Raji (cell line): ENCODE results near the gene FHOD3.

Experiments used
- POLR2A ChIP-seq: IDR thresholded peaks from 2 replicates; pipeline ENCODE4 v1.6.1; 2011; ENCODE audit warnings: low read depth, low read length, control low read depth; ENCODE audit not compliant: insufficient read depth

The FHOD3 gene

DNA sequence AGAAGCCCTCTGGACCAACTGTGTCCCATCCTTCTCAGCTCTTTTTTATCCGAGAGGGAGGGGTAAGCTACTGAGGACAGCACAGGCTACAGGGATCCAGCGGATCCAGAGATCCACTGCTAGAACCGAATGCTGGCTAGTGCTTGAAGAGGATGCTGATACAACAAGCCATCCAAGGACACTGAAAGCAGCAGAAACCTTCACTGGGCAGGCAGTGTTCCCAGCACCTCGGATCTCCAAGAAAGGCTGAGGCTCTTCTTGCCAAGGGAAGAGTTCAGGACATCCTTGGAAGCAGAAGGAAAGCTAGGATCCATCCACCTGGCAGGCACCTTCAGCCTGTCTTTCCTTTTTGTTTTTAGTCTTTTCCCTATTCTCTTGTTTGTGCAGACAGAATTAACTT lies 13.2 kb upstream of the FHOD3 start:
- TF ChIP-seq POLR2A = no peak

DNA sequence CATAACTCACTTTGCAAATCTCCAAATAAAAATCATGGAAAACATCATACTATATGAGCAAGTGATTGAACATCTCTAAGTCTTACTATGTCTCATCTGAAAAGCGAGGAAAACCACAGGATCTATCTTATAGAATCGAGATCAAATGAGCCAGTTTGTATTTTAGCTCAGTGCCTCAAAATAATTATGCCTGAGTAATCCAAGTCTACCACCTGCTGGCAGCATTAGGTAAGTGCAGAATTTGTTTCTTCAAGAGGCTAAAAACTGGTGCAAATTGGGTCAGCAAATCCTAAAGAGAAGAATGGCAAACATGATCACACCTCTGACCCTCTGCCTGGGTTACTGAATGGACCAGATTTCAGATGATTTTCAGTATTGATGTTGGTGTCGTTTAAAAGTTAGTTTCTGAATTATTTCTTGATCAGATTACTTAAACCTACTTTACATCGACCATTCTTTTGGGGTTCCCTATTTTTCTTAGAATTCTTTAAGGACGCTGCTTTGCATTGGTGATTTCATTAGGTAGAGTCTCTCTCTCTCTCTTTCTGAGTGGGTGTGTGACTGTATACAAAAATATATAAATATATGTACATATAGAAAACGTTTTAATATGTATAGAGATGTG lies 12.7 kb upstream of the FHOD3 start:
- no peak for TF ChIP-seq POLR2A

DNA sequence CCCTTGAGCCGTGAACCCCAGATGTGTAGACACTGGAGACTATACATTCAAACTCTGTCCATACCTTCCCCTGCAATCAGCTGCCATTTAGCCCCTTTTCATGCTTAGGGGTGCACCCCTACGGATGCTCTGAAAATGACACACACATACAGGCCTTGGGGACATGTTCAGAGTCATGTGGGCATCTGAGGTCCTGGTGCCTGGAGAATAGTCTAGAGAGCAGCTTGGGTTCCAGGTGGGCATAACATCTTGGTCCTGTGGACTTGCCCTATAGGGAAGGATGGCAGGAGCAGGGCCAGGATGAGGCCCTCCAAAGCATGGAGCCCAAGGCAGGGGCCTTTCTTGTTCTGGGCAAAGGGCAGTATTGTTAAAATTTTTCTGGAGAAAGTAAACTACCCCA lies 9.9 kb upstream of the FHOD3 start:
- no peak for TF ChIP-seq POLR2A

DNA sequence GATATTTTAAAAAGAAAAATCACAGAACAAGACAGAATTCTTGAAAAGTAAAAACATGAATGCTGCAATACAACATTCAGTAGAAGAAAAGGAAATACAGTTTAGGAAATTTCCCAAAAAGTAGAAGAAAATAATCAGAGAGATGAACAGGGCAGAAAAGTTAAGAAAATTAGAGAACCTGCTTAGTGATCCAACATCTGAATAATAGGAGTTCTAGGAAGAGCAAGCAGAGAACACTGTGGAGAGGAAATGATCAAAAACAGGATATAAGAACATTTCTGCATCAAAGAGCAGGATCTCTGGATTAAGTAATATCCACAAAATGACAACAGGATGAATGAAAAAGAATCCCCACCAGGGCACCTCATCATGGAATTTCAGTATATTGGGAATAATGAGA lies 8.8 kb upstream of the FHOD3 start:
- TF ChIP-seq POLR2A = no peak

DNA sequence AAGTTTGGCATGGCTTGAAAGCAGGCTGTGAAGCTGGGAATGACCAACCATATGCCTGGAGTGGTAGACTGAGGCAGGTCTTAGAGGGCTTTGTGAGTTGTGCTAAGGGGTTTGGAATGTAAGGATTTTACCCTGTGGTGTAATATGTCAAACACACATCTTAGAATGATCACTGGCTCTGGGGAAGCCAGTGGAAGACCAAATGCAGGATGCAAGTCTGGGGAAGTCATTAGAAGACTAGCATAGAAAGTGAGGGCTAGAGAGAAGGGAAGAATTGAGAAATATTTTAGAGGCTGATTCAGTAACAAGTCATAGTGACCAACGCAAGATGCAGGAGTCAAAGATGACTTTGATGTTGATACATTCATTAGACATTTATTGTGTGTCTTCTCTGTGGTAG lies 3.5 kb upstream of the FHOD3 start:
- TF ChIP-seq POLR2A = no peak

DNA sequence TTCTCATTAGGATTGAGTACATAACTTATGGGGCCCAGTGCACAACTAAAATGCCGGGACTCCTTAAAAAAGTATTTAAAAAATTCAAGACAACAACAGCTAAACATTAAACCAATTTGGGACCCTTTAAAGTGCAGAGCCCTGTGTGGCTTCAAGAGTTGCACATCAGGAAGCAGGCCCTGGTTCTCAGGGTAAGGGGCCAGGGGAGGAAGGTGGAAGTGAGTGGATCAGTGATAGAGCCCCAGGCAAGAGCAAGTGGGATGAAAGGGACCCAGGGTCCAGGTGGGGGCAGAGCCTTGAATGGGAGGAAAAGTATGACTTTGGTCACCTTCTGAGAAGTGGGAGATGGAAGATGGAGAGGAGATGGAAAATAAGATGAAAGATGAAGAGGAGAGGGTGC lies 2.3 kb upstream of the FHOD3 start:
- no peak for TF ChIP-seq POLR2A

DNA sequence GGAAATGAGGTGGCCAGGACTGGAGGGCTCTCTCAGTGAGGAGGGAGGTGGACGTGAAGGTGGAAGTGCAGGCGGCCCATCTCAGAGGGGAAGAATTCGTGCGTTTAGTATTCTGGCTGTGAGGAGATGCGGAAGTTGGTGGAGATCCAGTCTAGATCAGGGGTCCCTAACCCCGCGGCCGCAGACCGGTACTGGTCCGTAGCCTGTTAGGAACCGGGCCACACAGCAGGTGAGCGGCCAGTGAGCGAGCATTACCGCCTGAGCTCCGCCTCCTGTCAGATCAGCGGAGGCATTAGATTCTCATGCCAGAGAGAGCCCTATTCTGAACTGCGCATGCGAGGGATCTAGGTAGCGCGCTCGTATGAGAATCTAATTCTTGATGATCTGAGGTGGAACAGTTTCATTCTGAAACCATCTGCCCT lies 1.6 kb upstream of the FHOD3 start:
- no peak for TF ChIP-seq POLR2A

DNA sequence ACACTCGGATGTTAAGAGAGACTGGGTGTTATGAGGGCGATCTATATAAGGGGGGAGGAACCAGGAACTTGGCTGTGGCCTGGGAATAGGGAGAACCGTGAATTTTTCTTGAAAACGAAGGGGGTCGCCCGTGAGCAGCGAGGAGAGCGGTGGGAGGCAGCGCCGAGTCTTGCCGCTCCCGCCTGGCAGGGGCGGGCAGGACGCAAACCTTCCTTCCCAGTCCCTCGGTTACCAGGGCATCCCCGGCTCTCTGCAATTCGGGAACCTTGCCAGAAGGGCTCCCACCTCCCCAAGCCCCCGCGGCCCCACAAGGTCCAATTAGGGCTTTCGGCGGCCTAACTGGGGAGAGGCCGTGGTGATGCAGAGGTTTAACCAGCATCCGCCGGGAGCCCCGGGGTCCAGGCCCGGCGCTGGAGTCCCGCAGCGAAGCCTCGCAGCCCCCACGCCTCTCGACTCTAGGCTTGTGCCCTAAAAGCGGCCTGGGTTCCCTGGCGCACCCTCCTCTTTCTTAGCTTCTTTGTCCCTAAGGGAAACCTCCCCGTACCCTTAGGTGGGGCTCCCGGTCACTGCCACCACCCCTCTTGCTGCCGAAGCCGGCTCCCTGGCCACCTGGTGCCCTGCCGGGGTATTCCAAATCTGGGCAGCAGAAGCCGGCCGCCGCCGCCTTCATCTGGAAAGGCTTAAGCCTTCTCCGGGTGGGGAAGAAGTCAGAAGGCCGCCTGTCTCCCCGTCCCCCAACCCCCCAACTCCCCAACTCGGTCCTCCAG lies 680 bp upstream of the FHOD3 start:
- no peak for TF ChIP-seq POLR2A

DNA sequence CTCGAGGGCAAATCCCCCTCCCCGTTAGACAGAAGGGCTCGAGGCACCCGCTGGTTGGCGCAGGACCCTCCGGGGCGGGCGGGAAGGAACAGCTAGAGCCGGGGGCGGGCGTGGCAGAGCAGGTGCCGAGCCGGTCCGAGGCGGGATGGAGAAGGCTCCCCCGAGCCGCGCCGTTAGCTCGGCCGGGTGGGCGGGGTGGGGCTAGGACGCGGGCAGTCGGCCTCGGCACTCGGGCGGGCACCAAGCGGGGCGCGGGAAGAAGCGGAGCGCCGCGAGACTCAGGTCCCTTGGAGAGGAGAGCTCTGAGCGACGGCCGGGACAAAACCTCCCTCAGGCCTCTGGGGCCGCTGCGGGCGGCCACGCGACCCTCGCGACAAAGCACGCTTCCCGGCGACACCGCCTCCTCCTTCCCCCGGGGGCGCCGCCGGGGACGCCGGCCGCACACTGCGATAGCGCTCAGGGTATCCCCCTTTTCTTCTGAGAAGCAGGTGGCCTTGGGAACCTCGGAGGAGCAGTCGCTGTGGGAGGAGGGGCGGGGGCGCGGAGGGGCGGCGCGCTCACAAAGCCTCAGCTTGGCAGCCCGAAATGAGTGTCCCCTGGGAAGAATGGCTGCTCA lies 721 bp downstream of the FHOD3 start:
- TF ChIP-seq POLR2A = no peak

DNA sequence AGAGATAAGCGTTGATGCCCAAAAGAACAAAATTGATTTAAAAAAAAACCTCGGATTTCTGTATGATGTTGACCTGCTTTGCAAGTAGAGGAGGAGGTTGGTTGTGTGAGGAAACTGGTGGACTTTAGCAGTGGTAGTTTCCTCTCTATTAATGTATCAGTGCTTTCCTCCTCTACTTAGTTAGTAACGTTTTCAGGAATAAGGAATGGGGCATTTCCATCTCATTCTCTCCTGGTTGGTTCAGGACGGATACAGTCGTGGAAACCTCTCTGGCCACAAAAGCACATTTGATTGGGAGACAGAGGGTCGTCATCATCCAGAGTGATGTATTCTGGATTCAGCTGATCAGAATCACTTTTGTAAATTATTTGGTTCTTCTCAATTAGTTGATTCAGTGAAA lies 1.5 kb downstream of the FHOD3 start:
- no peak for TF ChIP-seq POLR2A

DNA sequence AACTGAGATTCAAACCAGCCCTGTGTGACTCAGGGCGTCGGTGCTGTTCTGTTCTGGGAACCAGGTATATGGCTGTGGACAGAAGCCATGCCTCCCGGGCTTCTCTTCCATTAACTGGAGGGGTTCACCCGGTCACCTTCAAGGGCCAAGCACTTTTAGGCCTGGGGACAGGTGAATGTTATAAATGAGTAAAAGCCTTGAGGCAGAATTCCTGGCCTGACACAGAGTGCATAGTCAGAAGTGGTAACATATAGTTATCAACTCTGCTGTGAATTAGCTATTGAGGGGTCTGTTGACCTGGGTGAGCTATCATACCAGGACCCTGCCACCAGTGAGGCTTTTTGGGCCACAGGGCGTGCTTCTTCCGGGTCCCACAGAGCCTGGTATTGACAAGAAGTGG lies 2.7 kb downstream of the FHOD3 start:
- TF ChIP-seq POLR2A = no peak

DNA sequence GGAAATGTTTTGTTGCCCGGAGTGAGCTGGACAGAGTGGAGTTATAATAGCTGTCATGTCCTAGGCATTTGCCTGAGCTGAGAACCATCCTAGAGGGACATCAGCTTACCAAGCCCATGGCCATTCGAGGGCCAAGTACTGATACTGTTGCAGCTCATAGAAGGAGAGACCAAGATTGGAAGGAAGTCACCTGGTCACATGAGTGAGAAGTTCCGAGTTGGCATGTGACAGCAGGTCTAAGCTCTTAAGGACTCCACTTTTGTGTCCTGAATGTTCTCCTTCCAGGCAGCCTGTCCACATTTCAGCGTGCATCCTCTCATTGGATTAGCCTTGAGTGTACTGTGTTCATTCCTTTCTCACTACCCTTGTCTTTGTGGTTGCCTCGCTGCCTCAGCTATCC lies 4.4 kb downstream of the FHOD3 start:
- no peak for TF ChIP-seq POLR2A

DNA sequence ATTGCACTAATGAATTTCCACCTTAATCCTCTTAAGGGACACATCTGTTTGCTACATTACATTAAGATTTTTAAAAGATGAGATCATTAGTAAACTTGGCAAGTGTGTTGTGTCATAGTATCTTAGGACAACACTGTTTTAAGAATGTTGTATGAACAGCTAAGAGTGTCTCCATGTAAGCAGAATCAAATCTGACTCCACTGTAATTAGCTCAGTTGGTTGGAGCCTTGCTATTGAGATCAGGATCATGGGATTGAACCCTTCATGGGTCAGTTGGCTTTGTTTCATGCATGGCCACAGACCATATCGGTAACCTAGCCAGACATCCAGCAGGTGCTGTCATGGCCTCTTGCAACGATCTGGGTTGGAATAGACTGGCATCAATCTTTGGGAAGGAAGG lies 5.2 kb downstream of the FHOD3 start:
- no peak for TF ChIP-seq POLR2A

DNA sequence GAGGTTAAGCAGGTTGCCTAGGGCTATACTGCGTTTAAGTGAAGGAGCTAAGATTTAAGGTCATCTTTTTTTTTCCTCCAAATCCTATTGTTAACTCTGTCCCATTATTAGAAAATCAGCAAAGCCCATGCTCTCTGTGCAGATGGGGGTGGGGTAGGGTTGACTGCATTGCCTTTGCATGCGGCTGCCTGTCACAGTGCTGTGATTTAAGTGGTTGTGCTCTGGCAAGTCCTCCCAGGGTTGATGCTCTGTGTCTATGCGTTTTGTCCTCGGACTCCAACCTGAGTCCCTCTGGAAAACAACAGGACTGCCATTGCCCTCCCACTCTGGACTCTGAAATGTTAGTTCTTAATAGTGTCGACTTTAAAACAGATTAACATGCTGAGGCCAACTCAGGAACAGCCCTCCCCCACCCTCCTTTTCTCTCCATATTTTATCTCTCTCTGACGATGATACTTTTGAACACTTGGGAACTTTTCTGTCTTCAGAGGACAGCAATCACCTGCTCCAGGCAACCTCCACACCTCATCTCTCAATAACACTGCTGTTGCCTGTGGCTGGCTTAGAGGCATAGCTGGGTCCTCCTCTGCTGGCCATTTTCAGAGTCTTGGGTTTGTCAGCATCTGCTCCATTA lies 5.8 kb downstream of the FHOD3 start:
- no peak for TF ChIP-seq POLR2A

DNA sequence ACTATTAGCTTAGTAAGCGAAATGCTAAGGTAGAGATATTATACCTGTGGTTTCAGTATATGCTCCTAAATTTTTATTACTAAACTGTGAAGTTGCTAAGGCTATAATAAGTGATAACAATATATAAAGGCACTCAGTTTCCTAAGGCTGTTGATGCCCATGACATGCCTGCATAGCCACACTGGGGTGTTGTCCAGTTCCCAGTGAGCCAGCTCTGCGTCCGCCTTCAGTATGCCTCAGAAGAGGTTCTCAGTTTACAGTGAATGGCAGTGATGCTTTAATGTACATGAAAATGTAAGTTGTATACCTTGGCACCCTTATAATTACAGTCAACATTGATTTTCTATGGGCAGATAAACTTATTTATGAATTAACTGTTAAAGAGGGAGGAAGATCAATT lies 7.2 kb downstream of the FHOD3 start:
- TF ChIP-seq POLR2A = no peak

DNA sequence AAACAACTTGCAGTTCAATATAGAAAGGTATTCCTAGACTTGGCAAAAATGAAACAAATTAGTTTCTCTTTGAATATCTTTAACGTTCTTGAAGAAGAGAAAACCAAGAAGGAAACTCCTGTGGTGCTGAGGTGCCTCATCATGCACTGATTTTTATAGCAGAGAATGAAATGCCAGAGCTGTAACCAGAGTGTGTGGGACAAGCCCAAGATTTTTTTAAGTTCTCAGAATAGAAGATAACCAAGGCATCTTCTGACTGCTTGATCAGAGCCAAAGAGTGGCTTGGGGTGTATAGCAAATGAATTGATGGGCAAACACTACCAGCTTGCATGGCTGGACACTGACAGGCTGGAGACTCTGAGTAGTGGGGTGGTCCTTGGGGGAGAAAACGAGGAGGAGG lies 7.9 kb downstream of the FHOD3 start:
- no peak for TF ChIP-seq POLR2A

DNA sequence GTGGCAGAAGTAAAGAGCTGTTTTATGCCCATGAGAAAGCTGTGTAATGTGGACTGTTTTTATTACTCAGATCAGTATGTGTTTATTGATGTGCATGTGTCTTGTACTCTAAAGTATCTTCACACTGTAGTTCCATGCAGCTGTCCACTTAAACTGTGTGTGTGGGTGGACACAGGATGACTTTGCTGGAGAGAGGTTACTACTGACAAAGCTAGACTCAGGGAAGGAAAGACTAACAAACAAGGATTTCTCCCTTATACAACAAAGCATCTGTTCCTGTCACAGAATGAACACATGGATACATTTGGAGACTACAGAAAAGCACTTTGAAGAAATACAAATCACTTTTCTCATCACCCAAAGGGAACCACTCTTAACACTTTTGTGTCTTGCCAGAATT lies 10.0 kb downstream of the FHOD3 start:
- no peak for TF ChIP-seq POLR2A
